ENCODE results near the gene PSG1. TPM values are rescaled to one million over a fixed set of nuclear protein-coding genes. Genes with fewer than 3 reads are reported as not detected.
"Not testable (repeated sequence)": the region's sequence is repeated elsewhere in the genome, so short reads cannot be mapped to it uniquely, and the experiment has no call there.

Gene PSG1
- total RNA-seq, 1 experiment from 2014 or later = not detected

DNA sequence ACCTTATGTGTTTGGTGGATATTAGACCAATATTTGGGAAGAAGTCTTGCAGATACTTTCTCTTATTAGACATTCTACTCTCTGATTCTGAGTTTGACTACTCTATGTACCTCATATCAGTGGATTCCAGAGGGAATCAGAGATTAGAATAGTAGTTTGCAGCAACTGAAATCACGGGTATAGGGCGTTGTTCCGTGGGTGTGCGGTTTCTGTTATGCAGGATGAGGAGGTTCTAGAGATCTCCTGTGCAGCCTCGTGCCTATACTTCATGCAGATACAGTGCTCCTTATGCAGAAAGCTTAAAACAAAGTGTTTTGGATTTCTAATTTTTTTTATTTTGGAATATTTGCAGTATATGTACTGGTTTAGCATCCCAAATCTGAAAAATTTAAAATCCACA is 32.2 kb upstream of the PSG1 start:
- H3K14ac ChIP-seq (ENCODE audit: insufficient read depth, low read length); H2AFZ ChIP-seq (ENCODE audit: low read length); H2BK20ac ChIP-seq (ENCODE audit: low read depth, low read length, poor library complexity, severe bottlenecking); H3K27me3 ChIP-seq (ENCODE audit: insufficient read depth, low read length); H2BK12ac ChIP-seq (ENCODE audit: insufficient read length, low read depth, low read length); H3K4me2 ChIP-seq (ENCODE audit: insufficient read depth, insufficient read length, low read length); H3K79me2 ChIP-seq (ENCODE audit: insufficient read depth, low read length); H4K20me1 ChIP-seq (ENCODE audit: control insufficient read depth, insufficient read depth, insufficient read length); DNase-seq; H3K27me3 Mint-ChIP-seq (ENCODE audit: low read depth); H3K23me2 ChIP-seq (ENCODE audit: insufficient read length, low read depth, low read length, poor library complexity, severe bottlenecking); H3K4me1 Mint-ChIP-seq; H3K56ac ChIP-seq (ENCODE audit: insufficient read length, low read depth, low read length); H2AK5ac ChIP-seq (ENCODE audit: insufficient read length, low read length); H3T11ph ChIP-seq (ENCODE audit: low read length); H3K9ac ChIP-seq (ENCODE audit: extremely low read depth, insufficient read length, low read length); H3K23ac ChIP-seq (ENCODE audit: insufficient read length, low read depth, low read length); H3K18ac ChIP-seq (ENCODE audit: insufficient read length, low read depth, low read length); H2BK120ac ChIP-seq (ENCODE audit: low read depth, low read length, poor library complexity, severe bottlenecking); H2BK5ac ChIP-seq (ENCODE audit: insufficient read length, low read length); H4K8ac ChIP-seq (replicated peaks; ENCODE audit: insufficient read length, low read depth, low read length); H3K4me1 ChIP-seq (ENCODE audit: insufficient read depth, low read length); H3K4ac ChIP-seq (ENCODE audit: low read depth, low read length); H3K4me3 Mint-ChIP-seq; H4K5ac ChIP-seq (ENCODE audit: insufficient read length, low read depth, low read length); H3K27ac Mint-ChIP-seq; H3K79me1 ChIP-seq (ENCODE audit: insufficient read depth, low read depth, low read length, poor library complexity, severe bottlenecking); H2BK15ac ChIP-seq (ENCODE audit: low read depth, low read length); H4K91ac ChIP-seq (ENCODE audit: insufficient read length, low read depth, low read length); H3K27ac ChIP-seq (ENCODE audit: insufficient read length, low read depth, low read length): not testable (repeated sequence)
- H3K9me3 Mint-ChIP-seq = peaks cover 94 to 95% of the 10 kb centered on the region in 2 experiments
- H3K9me3 ChIP-seq (ENCODE audit: control insufficient read depth, low read depth, low read length) = peaks cover 73% of the 10 kb centered on the region
- no CpG with 5 or more reads among the region's 5 CpGs for WGBS (ENCODE audit: extremely low coverage, insufficient read length, low lambda C conversion rate)
- H3K36me3 Mint-ChIP-seq (ENCODE audit: insufficient read depth in 1 of 3, low read depth in 3 of 3) = peaks cover 3 to 30% (median 16%) of the 10 kb centered on the region in 3 experiments; a peak in 6 of 7 replicates

DNA sequence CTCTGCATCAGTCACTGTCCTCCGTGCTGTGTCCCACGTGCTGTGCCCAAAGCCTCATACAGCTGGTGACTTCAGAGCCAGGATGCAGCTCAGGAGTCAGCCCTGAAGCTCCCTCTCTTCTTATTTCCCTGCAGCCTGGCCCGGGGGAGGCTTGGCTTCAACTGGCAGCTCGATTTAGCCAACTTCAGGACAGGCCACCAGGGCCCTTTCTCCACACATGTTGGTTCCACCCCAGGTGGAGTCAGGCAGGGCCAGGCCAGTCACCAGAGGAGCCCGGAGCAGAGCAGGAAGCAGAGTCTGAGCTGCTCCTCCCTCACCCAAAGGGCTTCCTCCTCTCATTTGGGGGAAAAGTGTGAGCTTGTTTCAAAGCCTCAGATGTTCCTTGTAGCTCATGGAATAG is 26.6 kb upstream of the PSG1 start:
- not testable (repeated sequence) for H3K27me3 ChIP-seq (ENCODE audit: insufficient read depth, low read length); DNase-seq; H4K8ac ChIP-seq (replicated peaks; ENCODE audit: insufficient read length, low read depth, low read length); H3K23me2 ChIP-seq (ENCODE audit: insufficient read length, low read depth, low read length, poor library complexity, severe bottlenecking); H2AFZ ChIP-seq (ENCODE audit: low read length); H3K4me1 Mint-ChIP-seq; H2BK20ac ChIP-seq (ENCODE audit: low read depth, low read length, poor library complexity, severe bottlenecking); H2AK5ac ChIP-seq (ENCODE audit: insufficient read length, low read length); H3K4me1 ChIP-seq (ENCODE audit: insufficient read depth, low read length); H2BK120ac ChIP-seq (ENCODE audit: low read depth, low read length, poor library complexity, severe bottlenecking); H3K23ac ChIP-seq (ENCODE audit: insufficient read length, low read depth, low read length); H3K56ac ChIP-seq (ENCODE audit: insufficient read length, low read depth, low read length); H3K18ac ChIP-seq (ENCODE audit: insufficient read length, low read depth, low read length); H2BK12ac ChIP-seq (ENCODE audit: insufficient read length, low read depth, low read length); H2BK15ac ChIP-seq (ENCODE audit: low read depth, low read length); H4K20me1 ChIP-seq (ENCODE audit: control insufficient read depth, insufficient read depth, insufficient read length); H3K9ac ChIP-seq (ENCODE audit: extremely low read depth, insufficient read length, low read length); H4K91ac ChIP-seq (ENCODE audit: insufficient read length, low read depth, low read length); H3K79me1 ChIP-seq (ENCODE audit: insufficient read depth, low read depth, low read length, poor library complexity, severe bottlenecking); H3K79me2 ChIP-seq (ENCODE audit: insufficient read depth, low read length); H3K27ac ChIP-seq (ENCODE audit: insufficient read length, low read depth, low read length); H3T11ph ChIP-seq (ENCODE audit: low read length); H3K4ac ChIP-seq (ENCODE audit: low read depth, low read length); H3K4me3 Mint-ChIP-seq; H2BK5ac ChIP-seq (ENCODE audit: insufficient read length, low read length); H3K4me2 ChIP-seq (ENCODE audit: insufficient read depth, insufficient read length, low read length); H3K27ac Mint-ChIP-seq; H4K5ac ChIP-seq (ENCODE audit: insufficient read length, low read depth, low read length); H3K14ac ChIP-seq (ENCODE audit: insufficient read depth, low read length); H3K27me3 Mint-ChIP-seq (ENCODE audit: low read depth)
- Mint-ChIP-seq H3K36me3 (ENCODE audit: insufficient read depth in 1 of 3, low read depth in 3 of 3) (peaks cover 0 to 20% (median 15%) of the 10 kb centered on the region in 3 experiments; a peak in 5 of 7 replicates), H3K9me3 (peaks cover 87 to 91% of the 10 kb centered on the region in 2 experiments)
- WGBS (ENCODE audit: extremely low coverage, insufficient read length, low lambda C conversion rate) = no CpG with 5 or more reads among the region's 5 CpGs
- peaks cover 39% of the 10 kb centered on the region for H3K9me3 ChIP-seq (ENCODE audit: control insufficient read depth, low read depth, low read length)

All from H9 (cell line).